IPS DF 4.7 (cell line): ENCODE data around the gene C1orf198.

Experiments used
- DNase-seq: peaks from one replicate; pipeline ENCODE4 v3.0.0-alpha.2; 2013; ENCODE audit warnings: low spot score; ENCODE audit errors: extremely low read depth

Gene C1orf198

GRCh38 chr1:230833511-230833910 is 34.8 kb downstream of the C1orf198 start:
- no peak for DNase-seq

GRCh38 chr1:230832476-230832875 is 35.8 kb downstream of the C1orf198 start:
- DNase-seq = no peak

- DNase-seq = no peak
Observed at GRCh38 chr1:230831771-230832170, 36.5 kb downstream of the C1orf198 start.

GRCh38 chr1:230828421-230828820 is 39.9 kb downstream of the C1orf198 start:
- no peak for DNase-seq

GRCh38 chr1:230827801-230828200 is 40.5 kb downstream of the C1orf198 start:
- no peak for DNase-seq

- DNase-seq = no peak
Observed at GRCh38 chr1:230827081-230827681, 41.1 kb downstream of the C1orf198 start.

- DNase-seq = no peak
Observed at GRCh38 chr1:230826166-230826875, 42.0 kb downstream of the C1orf198 start.

GRCh38 chr1:230825761-230826160 is 42.6 kb downstream of the C1orf198 start:
- no peak for DNase-seq

- no peak for DNase-seq
Observed at GRCh38 chr1:230824919-230825721, 43.2 kb downstream of the C1orf198 start.

- no peak for DNase-seq
Observed at GRCh38 chr1:230824551-230824918, 43.8 kb downstream of the C1orf198 start.

- DNase-seq = no peak
Observed at GRCh38 chr1:230823931-230824381, 44.4 kb downstream of the C1orf198 start.

- DNase-seq = no peak
Observed at GRCh38 chr1:230823426-230823825, 44.9 kb downstream of the C1orf198 start.

GRCh38 chr1:230822092-230822581 is 46.2 kb downstream of the C1orf198 start:
- DNase-seq = no peak

GRCh38 chr1:230821346-230821745 is 47.0 kb downstream of the C1orf198 start:
- DNase-seq = no peak

- DNase-seq = no peak
Observed at GRCh38 chr1:230820568-230820967, 47.8 kb downstream of the C1orf198 start.

GRCh38 chr1:230819976-230820375 is 48.3 kb downstream of the C1orf198 start:
- no peak for DNase-seq

GRCh38 chr1:230818901-230819300 is 49.4 kb downstream of the C1orf198 start:
- no peak for DNase-seq

- no peak for DNase-seq
Observed at GRCh38 chr1:230818367-230818766, 50.0 kb downstream of the C1orf198 start.

- no peak for DNase-seq
Observed at GRCh38 chr1:230816018-230816417, 52.3 kb downstream of the C1orf198 start.

GRCh38 chr1:230814949-230815692 is 53.2 kb downstream of the C1orf198 start:
- DNase-seq = no peak

GRCh38 chr1:230812568-230812967 is 55.8 kb downstream of the C1orf198 start:
- no peak for DNase-seq
